Body of pancreas (tissue), 4 donors: ENCODE results near the gene WASHC2A.
"Not testable (repeated sequence)": the region's sequence is repeated elsewhere in the genome, so short reads cannot be mapped to it uniquely, and the experiment has no call there.

ENCODE experiments used
- POLR2A ChIP-seq, 3 donors: fragments of 450-650 bp; IDR thresholded peaks; one replicate each; pipeline ENCODE4 v1.6.1; 2016; ENCODE audit warnings: antibody characterized with exemption in 3 of 3, mild to moderate bottlenecking in 2 of 3
- TF ChIP-seq, protein P1 (sequence below), 7 experiments: fragments of 450-650 bp in 4 of 7; fragments of 200-600 bp in 3 of 7; sonication (generic) in 3 of 7; IDR thresholded peaks; one replicate each; pipeline ENCODE4 v1.5.1; 2016 to 2019; ENCODE audit warnings: antibody characterized with exemption in 7 of 7

DNA sequence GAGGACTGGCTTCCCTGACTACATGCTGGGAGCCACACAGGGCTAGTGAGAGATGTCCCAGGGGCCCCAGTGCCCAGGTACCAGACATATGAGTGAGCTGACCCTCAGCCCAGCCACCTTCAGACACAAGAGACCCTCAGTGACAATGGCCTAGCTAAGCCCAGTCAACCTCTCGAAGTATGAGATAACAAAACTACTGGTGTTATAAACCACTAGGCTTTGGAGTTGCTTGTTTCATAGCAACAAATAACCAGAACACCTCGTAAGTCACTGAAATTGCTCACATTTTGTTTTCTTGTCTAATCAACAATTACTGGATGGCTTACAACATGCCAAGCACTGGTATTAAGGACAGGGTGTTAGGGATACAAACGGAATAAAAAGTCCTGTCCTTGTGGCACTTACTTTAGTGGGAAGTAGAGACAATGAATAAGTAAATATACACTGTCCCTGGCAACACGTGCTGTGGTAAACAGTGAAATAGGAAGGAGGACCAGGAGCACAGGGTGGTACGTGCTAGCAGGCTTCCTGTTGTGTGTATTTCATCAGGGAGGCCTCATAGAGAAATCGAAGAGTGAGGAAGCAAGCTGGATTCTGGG is 14.9 kb upstream of the WASHC2A start:
- TF ChIP-seq, protein P1, sequence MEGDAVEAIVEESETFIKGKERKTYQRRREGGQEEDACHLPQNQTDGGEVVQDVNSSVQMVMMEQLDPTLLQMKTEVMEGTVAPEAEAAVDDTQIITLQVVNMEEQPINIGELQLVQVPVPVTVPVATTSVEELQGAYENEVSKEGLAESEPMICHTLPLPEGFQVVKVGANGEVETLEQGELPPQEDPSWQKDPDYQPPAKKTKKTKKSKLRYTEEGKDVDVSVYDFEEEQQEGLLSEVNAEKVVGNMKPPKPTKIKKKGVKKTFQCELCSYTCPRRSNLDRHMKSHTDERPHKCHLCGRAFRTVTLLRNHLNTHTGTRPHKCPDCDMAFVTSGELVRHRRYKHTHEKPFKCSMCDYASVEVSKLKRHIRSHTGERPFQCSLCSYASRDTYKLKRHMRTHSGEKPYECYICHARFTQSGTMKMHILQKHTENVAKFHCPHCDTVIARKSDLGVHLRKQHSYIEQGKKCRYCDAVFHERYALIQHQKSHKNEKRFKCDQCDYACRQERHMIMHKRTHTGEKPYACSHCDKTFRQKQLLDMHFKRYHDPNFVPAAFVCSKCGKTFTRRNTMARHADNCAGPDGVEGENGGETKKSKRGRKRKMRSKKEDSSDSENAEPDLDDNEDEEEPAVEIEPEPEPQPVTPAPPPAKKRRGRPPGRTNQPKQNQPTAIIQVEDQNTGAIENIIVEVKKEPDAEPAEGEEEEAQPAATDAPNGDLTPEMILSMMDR (IDR thresholded peaks at IDR 0.05): not testable (repeated sequence)
- TF ChIP-seq POLR2A (IDR thresholded peaks at IDR 0.05): not testable (repeated sequence)
